Measurements from ENCODE around the gene TSPAN8. TPM values are rescaled to one million over a fixed set of nuclear protein-coding genes. Genes with fewer than 3 reads are reported as not detected.
"Not testable (repeated sequence)": the region's sequence is repeated elsewhere in the genome, so short reads cannot be mapped to it uniquely, and the experiment has no call there.

TSPAN8 gene
- total and polyA plus RNA-seq, 2 experiments from 2014 or later = 0.11 TPM; not detected in 1

DNA sequence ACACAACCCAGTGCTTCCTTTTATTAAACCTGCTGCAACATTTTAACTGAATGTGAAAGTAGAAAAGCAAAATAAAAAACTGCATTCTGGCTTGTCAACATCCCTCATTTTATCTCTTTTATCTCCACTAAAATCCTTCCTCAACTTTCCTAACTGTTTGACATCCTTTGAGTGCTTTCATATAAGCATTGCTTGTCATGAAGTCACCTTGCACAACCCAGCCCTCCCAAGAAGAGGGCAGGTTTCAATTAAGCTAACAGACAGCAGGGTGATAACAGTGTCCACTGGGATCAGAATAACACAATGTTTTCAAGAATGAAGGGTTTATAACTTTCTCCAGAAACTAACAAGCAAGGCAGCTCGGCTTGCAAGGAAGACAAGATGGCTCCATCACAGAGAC is 16.3 kb upstream of the TSPAN8 start:
- Histone ChIP-seq H3K27me3 (no peaks in the 10 kb centered on the region), H3K36me3 (no peaks in the 10 kb centered on the region), H3K4me1 (ENCODE audit: low read depth) (no peaks in the 10 kb centered on the region), H3K9me3 (ENCODE audit: low read depth) (no peaks in the 10 kb centered on the region), H3K27ac (no peak overlapping the region), H3K4me3 (no peak overlapping the region)
- TF ChIP-seq, protein P1, sequence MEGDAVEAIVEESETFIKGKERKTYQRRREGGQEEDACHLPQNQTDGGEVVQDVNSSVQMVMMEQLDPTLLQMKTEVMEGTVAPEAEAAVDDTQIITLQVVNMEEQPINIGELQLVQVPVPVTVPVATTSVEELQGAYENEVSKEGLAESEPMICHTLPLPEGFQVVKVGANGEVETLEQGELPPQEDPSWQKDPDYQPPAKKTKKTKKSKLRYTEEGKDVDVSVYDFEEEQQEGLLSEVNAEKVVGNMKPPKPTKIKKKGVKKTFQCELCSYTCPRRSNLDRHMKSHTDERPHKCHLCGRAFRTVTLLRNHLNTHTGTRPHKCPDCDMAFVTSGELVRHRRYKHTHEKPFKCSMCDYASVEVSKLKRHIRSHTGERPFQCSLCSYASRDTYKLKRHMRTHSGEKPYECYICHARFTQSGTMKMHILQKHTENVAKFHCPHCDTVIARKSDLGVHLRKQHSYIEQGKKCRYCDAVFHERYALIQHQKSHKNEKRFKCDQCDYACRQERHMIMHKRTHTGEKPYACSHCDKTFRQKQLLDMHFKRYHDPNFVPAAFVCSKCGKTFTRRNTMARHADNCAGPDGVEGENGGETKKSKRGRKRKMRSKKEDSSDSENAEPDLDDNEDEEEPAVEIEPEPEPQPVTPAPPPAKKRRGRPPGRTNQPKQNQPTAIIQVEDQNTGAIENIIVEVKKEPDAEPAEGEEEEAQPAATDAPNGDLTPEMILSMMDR (IDR thresholded peaks at IDR 0.05; ENCODE audit: low read depth, low read length) = no peak
- DNase-seq (ENCODE audit: low read depth in 1 of 2, low spot score in 1 of 2) = peak in 1 of 2 donors; percentile 32

DNA sequence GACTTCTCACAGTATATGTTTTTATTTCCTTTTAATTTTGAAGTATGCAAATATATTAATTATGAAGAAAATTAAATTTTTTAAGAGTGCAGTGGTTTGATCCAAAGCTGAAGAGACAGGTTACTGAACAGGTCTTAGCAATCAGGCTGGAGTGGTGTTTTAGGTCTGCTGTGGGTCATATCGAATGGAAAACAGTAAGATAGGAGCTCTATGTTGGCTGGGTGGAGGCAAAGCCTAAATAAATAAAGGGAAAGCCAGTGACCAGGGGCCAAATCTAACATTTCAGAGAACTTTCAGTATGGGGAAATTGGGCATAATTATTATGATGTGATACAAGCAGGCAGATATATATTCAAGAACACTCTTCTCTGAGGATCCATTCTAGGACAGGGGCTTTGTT is 12.7 kb upstream of the TSPAN8 start:
- no peak overlapping the region for H3K4me3 ChIP-seq
- DNase-seq (ENCODE audit: low read depth in 1 of 2, low spot score in 1 of 2) = no peak
- H3K27ac ChIP-seq = no peak overlapping the region
- H3K4me1 ChIP-seq (ENCODE audit: low read depth) = no peaks in the 10 kb centered on the region
- TF ChIP-seq, protein P1 (IDR thresholded peaks at IDR 0.05; ENCODE audit: low read depth, low read length) = no peak
- H3K36me3 ChIP-seq = no peaks in the 10 kb centered on the region
- H3K9me3 ChIP-seq (ENCODE audit: low read depth) = no peaks in the 10 kb centered on the region
- H3K27me3 ChIP-seq = no peaks in the 10 kb centered on the region

DNA sequence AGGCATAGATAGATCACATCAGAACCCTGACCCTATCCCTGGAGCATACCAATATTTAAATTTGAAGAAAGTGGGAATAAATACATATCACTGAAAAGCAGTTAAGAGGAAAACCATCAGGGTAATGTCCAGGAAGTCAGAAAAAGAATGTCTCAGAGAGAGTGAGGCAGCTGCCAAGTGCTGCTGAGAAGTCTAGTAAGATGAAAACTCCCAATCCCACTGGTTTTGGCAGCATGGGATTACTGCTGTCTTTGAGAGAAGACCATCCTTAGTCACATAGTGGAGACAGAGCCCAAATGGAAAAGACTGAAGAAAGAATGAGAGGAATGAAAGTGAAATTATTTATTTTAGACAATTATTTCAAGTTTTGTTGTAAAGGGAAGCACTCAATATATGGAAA is 11.5 kb upstream of the TSPAN8 start:
- no peak overlapping the region for H3K27ac ChIP-seq
- H3K4me1 ChIP-seq (ENCODE audit: low read depth) = no peaks in the 10 kb centered on the region
- DNase-seq (ENCODE audit: low read depth in 1 of 2, low spot score in 1 of 2) = no peak
- H3K4me3 ChIP-seq = no peak overlapping the region
- TF ChIP-seq, protein P1 (IDR thresholded peaks at IDR 0.05; ENCODE audit: low read depth, low read length) = no peak
- no peaks in the 10 kb centered on the region for H3K36me3 ChIP-seq
- H3K27me3 ChIP-seq = no peaks in the 10 kb centered on the region
- H3K9me3 ChIP-seq (ENCODE audit: low read depth) = no peaks in the 10 kb centered on the region

DNA sequence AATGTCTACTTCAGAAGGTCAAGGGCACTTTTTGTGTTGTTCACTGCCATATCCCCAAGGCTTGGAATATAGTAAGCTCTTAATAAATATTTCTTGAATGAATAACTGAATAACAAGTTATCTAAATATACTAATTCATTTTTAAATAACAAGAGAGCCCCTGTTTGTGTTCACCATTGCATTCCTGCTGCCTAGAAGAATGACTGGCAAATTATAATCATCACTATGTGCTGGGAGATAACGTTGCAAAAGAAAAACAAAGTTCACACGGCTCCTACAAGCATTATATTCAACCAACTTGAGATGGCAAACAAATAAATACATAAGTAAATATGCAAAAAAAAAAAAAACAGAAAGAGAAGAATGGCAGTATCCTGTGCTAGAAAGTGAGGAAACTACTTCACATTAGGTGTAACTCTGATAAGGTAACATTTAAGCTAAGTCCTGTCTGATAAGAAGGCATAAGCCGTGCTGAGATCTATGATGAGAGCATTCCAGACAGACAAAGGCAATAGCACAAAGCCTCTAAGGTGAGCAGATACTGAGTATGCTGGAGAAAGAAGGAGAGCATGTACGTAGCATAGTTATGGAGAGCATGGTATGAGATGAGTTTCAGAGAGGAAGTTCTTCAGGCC is 9.2 kb upstream of the TSPAN8 start:
- Histone ChIP-seq H3K4me3 (no peak overlapping the region), H3K27ac (no peak overlapping the region), H3K36me3 (no peaks in the 10 kb centered on the region), H3K27me3 (no peaks in the 10 kb centered on the region), H3K4me1 (ENCODE audit: low read depth) (no peaks in the 10 kb centered on the region), H3K9me3 (ENCODE audit: low read depth) (no peaks in the 10 kb centered on the region)
- no peak for DNase-seq (ENCODE audit: low read depth in 1 of 2, low spot score in 1 of 2)
- TF ChIP-seq, protein P1 (IDR thresholded peaks at IDR 0.05; ENCODE audit: low read depth, low read length) = no peak

DNA sequence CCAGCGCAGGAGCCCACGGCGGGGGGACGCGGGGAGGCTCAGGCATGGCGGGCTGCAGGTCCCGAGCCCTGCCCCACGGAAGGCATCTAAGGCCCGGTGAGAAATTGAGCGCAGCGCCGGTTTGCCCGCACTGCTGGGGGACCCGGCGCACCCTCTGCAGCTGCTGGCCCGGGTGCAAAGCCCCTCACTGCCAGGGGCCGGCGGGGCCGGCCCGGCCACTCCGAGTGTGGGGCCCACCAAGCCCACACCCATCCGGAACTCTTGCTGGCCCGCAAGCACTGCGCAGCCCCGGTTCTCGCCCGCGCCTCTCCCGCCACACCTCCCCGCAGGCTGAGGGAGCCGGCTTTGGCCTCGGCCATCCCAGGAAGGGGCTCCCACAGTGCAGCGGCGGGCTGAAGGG is 8.5 kb upstream of the TSPAN8 start:
- DNase-seq (ENCODE audit: low read depth in 1 of 2, low spot score in 1 of 2) = no peak

DNA sequence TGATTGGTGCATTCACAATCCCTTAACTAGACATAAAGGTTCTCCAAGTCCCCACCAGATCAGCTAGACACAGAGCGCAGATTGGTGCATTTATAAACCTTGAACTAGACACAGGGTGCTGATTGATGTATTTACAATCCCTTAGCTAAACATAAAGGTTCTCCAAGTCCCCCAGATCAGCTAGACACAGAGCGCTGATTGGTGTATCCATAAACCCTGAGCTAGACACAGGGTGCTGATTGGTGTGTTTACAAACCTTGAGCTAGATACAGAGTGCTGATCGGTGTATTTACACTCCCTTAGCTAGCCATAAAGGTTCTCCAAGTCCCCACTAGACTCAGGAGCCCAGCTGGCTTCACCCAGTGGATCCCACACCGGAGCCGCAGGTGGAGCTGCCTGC is 8.0 kb upstream of the TSPAN8 start:
- H3K4me1 ChIP-seq (ENCODE audit: low read depth); H3K27ac ChIP-seq; H3K4me3 ChIP-seq; H3K36me3 ChIP-seq; DNase-seq (ENCODE audit: low read depth in 1 of 2, low spot score in 1 of 2); H3K27me3 ChIP-seq; H3K9me3 ChIP-seq (ENCODE audit: low read depth): not testable (repeated sequence)

More for the DNA sequence above, 8.5 kb upstream of the TSPAN8 start:
- Histone ChIP-seq H3K36me3 (no peaks in the 10 kb centered on the region), H3K27ac (no peak overlapping the region), H3K27me3 (no peaks in the 10 kb centered on the region), H3K4me3 (no peak overlapping the region), H3K9me3 (ENCODE audit: low read depth) (no peaks in the 10 kb centered on the region), H3K4me1 (ENCODE audit: low read depth) (no peaks in the 10 kb centered on the region)
- TF ChIP-seq, protein P1 (IDR thresholded peaks at IDR 0.05; ENCODE audit: low read depth, low read length) = no peak
